Natural killer cell (primary cell): ENCODE data around the gene PTGIS. TPM values are rescaled to one million over a fixed set of nuclear protein-coding genes. Genes with fewer than 3 reads are reported as not detected.

ENCODE experiments used
- ATAC-seq, 3 donors: fragments of 150-1000 bp in 2 of 3; fragments of 200-7000 bp in 1 of 3; cut with Tn5 transposase; 1 replicate in 1 of 3; 2 replicates in 2 of 3; pipeline ENCODE4 v1.10.0; 2021; ENCODE audit warnings: mild to moderate bottlenecking in 2 of 3, moderate library complexity in 2 of 3
- DNase-seq, 2 donors: peaks; one replicate each; pipeline versions ENCODE4 v3.0.0 to v3.0.0-alpha.2; 2013 to 2021; ENCODE audit warnings: mixed read lengths in 1 of 2
- H3K27ac ChIP-seq: one replicate; pipeline ENCODE4 v1.5.1; 2013; ENCODE audit warnings: mild to moderate bottlenecking, low read length
- H3K27me3 ChIP-seq: one replicate; pipeline ENCODE4 v1.6.1; 2013; ENCODE audit warnings: low read length; ENCODE audit not compliant: control insufficient read depth, insufficient read depth
- H3K36me3 ChIP-seq: one replicate; pipeline ENCODE4 v1.6.1; 2013; ENCODE audit warnings: low read length; ENCODE audit not compliant: control insufficient read depth, insufficient read depth
- H3K4me1 ChIP-seq: one replicate; pipeline ENCODE4 v1.6.1; 2013; ENCODE audit warnings: low read length; ENCODE audit not compliant: control insufficient read depth, insufficient read depth
- H3K4me3 ChIP-seq: one replicate; pipeline ENCODE4 v1.5.1; 2013; ENCODE audit warnings: low read length
- H3K9me3 ChIP-seq: one replicate; pipeline ENCODE4 v1.6.1; 2013; ENCODE audit warnings: low read length; ENCODE audit not compliant: control insufficient read depth, insufficient read depth
- H3K27ac Mint-ChIP-seq, 2 donors: one replicate each; pipeline ENCODE4 v1.8.0; 2022; ENCODE audit warnings: mild to moderate bottlenecking in 2 of 2, mixed read lengths in 2 of 2, moderate library complexity in 1 of 2
- H3K27me3 Mint-ChIP-seq, 2 donors: one replicate each; pipeline ENCODE4 v1.8.0; 2022; ENCODE audit warnings: low read depth in 2 of 2, mixed read lengths in 2 of 2
- H3K36me3 Mint-ChIP-seq: one replicate; pipeline ENCODE4 v1.8.0; 2022; ENCODE audit warnings: mixed read lengths
- H3K4me1 Mint-ChIP-seq, 2 donors: one replicate each; pipeline ENCODE4 v1.8.0; 2022; ENCODE audit warnings: mixed read lengths in 2 of 2
- H3K4me3 Mint-ChIP-seq: one replicate; pipeline ENCODE4 v1.8.0; 2022; ENCODE audit warnings: mild to moderate bottlenecking, moderate library complexity, mixed read lengths
- H3K9me3 Mint-ChIP-seq, 2 donors: one replicate each; pipeline ENCODE4 v1.8.0; 2022; ENCODE audit warnings: mixed read lengths in 2 of 2
- CTCF ChIP-seq: fragments of 200-600 bp; IDR thresholded peaks from one replicate; pipeline ENCODE4 v1.8.0; 2022; ENCODE audit warnings: antibody characterized with exemption
- WGBS: methylation state at CpG from one replicate; pipeline ENCODE4 v1.1.7; 2013; ENCODE audit warnings: missing lambda C conversion rate; ENCODE audit not compliant: insufficient coverage; 5-methylcytosine and 5-hydroxymethylcytosine counted together
- intact Hi-C: fragments of 100-400 bp; cut with micrococcal nuclease; formaldehyde crosslinking; loops from one replicate; pipeline ENCODE4 v1.14.2; 2022
- total RNA-seq, 4 donors: library from RNA; stranded (reverse); fragments of 120-200 nt in 1 of 4; gene quantifications; one replicate each; pipeline versions ENCODE4 v1.2.3 to v1.2.4, GENCODE V29; 2013 to 2022

The PTGIS gene
- total RNA-seq, 3 donors from 2014 or later (not counting 1 experiment from before 2014, with no cell fraction given): not detected

- Mint-ChIP-seq H3K4me1 (no peaks in the 10 kb centered on the region), H3K27ac (no peak overlapping the region), H3K36me3 (no peaks in the 10 kb centered on the region), H3K4me3 (no peak overlapping the region), H3K9me3 (no peaks in the 10 kb centered on the region), H3K27me3 (peaks cover 17 to 36% of the 10 kb centered on the region in 2 donors)
- H3K4me1 ChIP-seq: no peaks in the 10 kb centered on the region
- no peaks in the 10 kb centered on the region for H3K9me3 ChIP-seq
- H3K36me3 ChIP-seq: no peaks in the 10 kb centered on the region
- H3K27me3 ChIP-seq: no peaks in the 10 kb centered on the region
- intact Hi-C loops: no loop called here
- H3K27ac ChIP-seq: no peak overlapping the region
- no peak overlapping the region for H3K4me3 ChIP-seq
- ATAC-seq: no peak
- WGBS: 6% methylated on average over 9 of the region's 9 CpGs
- TF ChIP-seq CTCF: no peak
- DNase-seq: no peak
These were observed 62.4 kb downstream of the PTGIS start for GRCh38 chr20:49505518-49505917.

GRCh38 chr20:49503176-49503575, 64.8 kb downstream of the PTGIS start:
- Histone ChIP-seq H3K27ac (no peak overlapping the region), H3K4me3 (no peak overlapping the region), H3K27me3 (no peaks in the 10 kb centered on the region), H3K9me3 (no peaks in the 10 kb centered on the region), H3K4me1 (no peaks in the 10 kb centered on the region), H3K36me3 (no peaks in the 10 kb centered on the region)
- no peak for TF ChIP-seq CTCF
- intact Hi-C loops: no loop called here
- Mint-ChIP-seq H3K36me3 (no peaks in the 10 kb centered on the region), H3K27me3 (peaks cover 13 to 23% of the 10 kb centered on the region in 2 donors), H3K4me1 (no peaks in the 10 kb centered on the region), H3K9me3 (no peaks in the 10 kb centered on the region), H3K4me3 (no peak overlapping the region), H3K27ac (no peak overlapping the region)
- no peak for ATAC-seq
- 81% methylated on average over 6 of the region's 6 CpGs for WGBS
- DNase-seq: no peak

DNA sequence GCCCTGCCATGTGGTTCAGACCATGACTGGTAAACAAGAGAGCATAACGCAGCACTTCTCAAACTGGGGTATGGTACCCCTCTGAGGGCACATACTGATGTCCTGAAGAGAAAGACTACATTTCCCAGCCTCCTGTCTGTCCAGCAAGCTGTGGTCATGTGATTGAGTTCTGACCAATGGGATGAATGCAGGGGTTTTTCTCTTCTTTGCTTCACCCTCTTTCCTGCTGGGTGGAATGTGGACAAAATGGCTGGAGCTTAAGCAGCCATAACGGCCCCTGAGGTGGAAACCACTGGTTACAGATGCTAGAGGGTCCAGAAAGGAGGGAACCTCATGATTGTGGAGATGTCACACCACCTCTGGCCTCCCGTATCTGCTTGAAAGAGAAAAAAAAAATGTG, 66.0 kb downstream of the PTGIS start:
- ATAC-seq: no peak

More for the DNA sequence above, 66.0 kb downstream of the PTGIS start:
- H3K27ac ChIP-seq: no peak overlapping the region
- TF ChIP-seq CTCF: no peak
- intact Hi-C loops: no loop called here
- no peaks in the 10 kb centered on the region for H3K9me3 Mint-ChIP-seq
- H3K9me3 ChIP-seq: no peaks in the 10 kb centered on the region
- 77% methylated on average over 3 of the region's 3 CpGs for WGBS
- H3K4me3 Mint-ChIP-seq: no peak overlapping the region
- H3K27ac Mint-ChIP-seq: no peak overlapping the region
- no peak overlapping the region for H3K4me3 ChIP-seq
- no peaks in the 10 kb centered on the region for H3K36me3 ChIP-seq
- H3K27me3 ChIP-seq: no peaks in the 10 kb centered on the region
- no peak for DNase-seq
- no peaks in the 10 kb centered on the region for H3K36me3 Mint-ChIP-seq
- H3K27me3 Mint-ChIP-seq: peaks cover 16 to 19% of the 10 kb centered on the region in 2 donors
- H3K4me1 ChIP-seq: no peaks in the 10 kb centered on the region
- no peaks in the 10 kb centered on the region for H3K4me1 Mint-ChIP-seq
